HPDE6-E6E7 (cell line): Measurements from ENCODE around the gene MSL3B.

ENCODE experiments used
- DNase-seq: peaks from one replicate; pipeline ENCODE4 v3.0.0; 2011; ENCODE audit warnings: missing footprints; ENCODE audit errors: extremely low spot score

The MSL3B gene

DNA sequence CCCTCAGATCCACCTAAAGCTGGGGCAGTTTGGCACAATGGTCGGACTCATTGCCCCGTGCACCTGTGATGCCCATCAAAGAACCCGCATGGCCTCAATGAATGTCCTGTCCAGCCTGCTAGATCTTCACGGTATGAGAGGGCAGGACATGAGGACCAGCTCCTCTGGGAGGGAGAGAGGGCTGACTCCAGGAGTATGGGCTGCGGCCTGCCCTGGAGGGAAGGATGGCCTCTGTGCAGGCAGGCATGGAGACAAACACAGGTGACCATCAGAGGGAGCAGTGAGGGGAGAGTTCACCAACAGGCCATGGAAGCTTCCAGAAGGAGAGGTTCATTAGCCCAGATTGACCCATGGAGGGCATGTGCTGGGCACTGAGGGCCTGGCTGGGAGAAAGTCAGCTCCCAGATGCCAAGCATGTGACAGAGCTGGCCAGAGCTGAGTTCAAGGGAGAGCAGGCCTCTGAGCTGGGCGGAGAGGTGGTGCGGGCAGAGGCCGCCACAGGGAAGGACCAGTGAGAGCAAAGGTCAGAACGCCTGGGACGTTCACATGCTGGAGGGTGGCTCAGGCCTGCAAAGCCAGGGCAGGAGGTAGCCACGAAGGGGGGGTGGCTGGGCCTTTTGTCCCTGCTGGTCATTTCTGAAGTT lies 50.1 kb downstream of the MSL3B start:
- no peak for DNase-seq

DNA sequence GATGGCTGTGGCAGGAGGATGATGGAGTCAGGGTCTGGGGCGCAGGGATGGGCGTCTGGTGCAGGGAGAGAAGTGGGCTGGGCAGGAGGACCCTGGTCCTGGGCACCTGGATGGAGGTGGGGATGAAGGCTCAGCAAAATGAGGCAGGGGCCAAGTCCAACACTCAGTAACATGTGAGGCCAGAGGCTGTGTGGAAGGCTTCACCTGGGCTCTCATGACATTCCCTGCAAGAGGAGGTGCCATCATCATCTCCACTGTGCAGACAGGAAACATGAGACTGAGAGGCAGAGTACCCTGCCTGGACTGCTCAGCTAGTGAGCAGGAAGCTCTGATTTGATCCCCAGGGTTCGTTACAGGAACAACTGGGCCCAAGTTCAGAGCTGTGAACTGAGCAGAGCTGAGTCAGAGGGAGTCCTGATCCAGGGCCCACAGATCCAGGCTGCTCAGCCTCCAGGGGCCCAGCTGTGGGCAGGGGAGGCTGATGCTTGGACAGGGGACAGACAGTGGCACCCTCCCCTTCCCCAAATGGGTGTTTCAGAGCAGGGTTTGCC lies 50.8 kb downstream of the MSL3B start:
- DNase-seq: no peak

DNA sequence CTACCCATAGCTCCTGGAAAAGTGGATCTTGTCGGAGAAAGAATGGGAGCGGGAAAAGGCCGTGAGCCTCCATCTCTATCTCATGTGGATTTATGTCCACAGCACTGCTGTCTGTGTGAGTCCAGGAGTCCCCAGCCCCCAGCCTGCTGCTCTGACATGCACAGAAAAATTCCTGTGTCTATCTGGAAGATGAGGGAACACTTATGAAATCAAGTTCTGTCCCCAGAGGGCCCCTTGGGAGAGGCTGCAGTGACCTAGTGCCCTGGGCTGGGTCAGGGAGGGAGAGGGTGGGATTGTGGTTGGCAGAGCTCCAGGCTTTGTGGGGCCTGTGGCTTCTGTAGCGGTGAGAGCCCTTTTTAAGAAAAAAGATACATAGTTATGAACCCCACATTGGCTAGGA lies 51.4 kb downstream of the MSL3B start:
- no peak for DNase-seq

DNA sequence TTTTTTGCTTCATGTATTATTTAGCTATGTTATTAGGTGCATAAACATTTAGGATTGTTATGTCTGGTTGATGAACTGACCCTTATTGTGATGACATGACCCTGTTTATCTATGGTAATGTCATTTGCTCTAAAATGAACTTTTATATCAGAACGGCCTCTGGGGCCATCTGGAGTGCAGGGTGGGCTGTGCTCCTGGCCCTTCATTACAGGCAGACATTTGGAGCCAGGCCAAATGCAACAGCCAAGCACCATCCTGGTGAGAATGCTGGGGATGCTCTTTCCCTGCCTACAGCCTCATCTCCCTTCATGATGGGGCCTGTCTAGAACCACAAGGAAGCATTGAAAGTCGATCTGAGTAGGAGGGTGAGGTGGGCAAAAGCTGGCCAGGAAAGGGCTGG lies 51.9 kb downstream of the MSL3B start:
- DNase-seq: no peak

DNA sequence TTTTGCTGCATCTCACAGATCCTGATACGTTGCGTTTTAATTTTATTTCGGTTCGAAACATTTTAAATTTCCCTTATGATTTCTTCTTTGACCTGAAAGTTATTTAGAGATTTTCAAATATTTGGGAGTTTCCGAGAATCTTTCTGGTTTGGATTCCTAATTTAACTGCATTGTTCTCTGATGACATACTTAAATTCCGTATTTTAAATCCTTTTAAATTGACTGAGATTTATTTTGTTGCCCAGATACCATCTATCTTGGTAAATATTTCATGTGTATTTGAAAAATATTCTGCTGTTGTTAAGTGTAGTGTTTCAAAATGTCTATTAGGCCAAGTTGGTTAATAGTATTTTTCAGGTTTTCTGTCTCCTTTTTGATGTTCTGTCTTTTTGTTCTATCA lies 52.3 kb downstream of the MSL3B start:
- no peak for DNase-seq
